MM.1S (cell line): Measurements from ENCODE around the gene ADCY6.

Experiments
- EZH2 ChIP-seq: fragments of 300-600 bp; sonication (generic); optimal IDR thresholded peaks from 2 replicates; pipeline ENCODE3; 2017; ENCODE audit warnings: low read depth, mild to moderate bottlenecking, antibody characterized with exemption, low read length, mixed read lengths
- EZH2phosphoT487 ChIP-seq: fragments of 300-600 bp; sonication (generic); IDR thresholded peaks from 2 replicates; pipeline ENCODE4 v1.6.1; 2018; ENCODE audit warnings: antibody characterized with exemption, low read length
- TF ChIP-seq, protein P1 (sequence below): fragments of 300-600 bp; sonication (generic); IDR thresholded peaks from 2 replicates; pipeline ENCODE4 v1.5.1; 2016; ENCODE audit warnings: antibody characterized with exemption, low read length, mixed read lengths

DNA sequence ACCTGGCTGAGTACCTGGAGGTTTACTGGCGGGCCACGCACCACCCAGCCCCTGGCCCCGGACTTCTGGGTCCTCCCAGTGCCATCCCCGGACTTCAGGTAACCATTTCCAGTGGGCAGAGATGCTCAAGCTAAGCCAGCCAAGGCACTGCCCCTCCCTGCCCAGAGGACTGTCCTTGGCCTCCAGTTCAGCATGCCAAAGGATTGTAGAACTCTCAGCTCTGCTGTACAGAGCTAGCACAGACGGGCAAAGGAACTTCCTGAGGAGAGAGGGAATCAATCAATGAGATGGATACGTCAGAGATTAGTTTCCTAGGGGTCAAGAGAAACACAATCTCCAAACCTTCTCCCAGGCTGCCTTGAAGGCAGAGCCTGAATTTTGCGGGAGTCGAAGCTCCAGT, 38.1 kb upstream of the ADCY6 start:
- TF ChIP-seq, protein P1, sequence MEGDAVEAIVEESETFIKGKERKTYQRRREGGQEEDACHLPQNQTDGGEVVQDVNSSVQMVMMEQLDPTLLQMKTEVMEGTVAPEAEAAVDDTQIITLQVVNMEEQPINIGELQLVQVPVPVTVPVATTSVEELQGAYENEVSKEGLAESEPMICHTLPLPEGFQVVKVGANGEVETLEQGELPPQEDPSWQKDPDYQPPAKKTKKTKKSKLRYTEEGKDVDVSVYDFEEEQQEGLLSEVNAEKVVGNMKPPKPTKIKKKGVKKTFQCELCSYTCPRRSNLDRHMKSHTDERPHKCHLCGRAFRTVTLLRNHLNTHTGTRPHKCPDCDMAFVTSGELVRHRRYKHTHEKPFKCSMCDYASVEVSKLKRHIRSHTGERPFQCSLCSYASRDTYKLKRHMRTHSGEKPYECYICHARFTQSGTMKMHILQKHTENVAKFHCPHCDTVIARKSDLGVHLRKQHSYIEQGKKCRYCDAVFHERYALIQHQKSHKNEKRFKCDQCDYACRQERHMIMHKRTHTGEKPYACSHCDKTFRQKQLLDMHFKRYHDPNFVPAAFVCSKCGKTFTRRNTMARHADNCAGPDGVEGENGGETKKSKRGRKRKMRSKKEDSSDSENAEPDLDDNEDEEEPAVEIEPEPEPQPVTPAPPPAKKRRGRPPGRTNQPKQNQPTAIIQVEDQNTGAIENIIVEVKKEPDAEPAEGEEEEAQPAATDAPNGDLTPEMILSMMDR = no peak
- TF ChIP-seq EZH2 (no peak), EZH2phosphoT487 (no peak)
